Spleen (tissue), 11 donors: Measurements from ENCODE around the gene PALLD. TPM values are rescaled to one million over a fixed set of nuclear protein-coding genes. Genes with fewer than 3 reads are reported as not detected.
"Not testable (repeated sequence)": the region's sequence is repeated elsewhere in the genome, so short reads cannot be mapped to it uniquely, and the experiment has no call there.

ENCODE experiments used
- DNase-seq: peaks from one replicate; pipeline ENCODE4 v3.0.0-alpha.2; 2020
- H3K27ac ChIP-seq, 8 donors: fragments of 200-600 bp; sonication (generic) in 7 of 8; 1 replicate in 4 of 8; 2 replicates in 4 of 8; pipeline versions ENCODE4 v1.5.0 to v1.8.0; 2016 to 2021; ENCODE audit warnings: inconsistent platforms in 4 of 8, mild to moderate bottlenecking in 4 of 8, moderate library complexity in 1 of 8
- H3K27me3 ChIP-seq, 7 donors: fragments of 200-600 bp; sonication (generic) in 6 of 7; replicated peaks in 1 of 7; 1 replicate in 4 of 7; 2 replicates in 3 of 7; pipeline versions ENCODE4 v1.5.0 to v1.8.0; 2016 to 2021; ENCODE audit warnings: inconsistent platforms in 3 of 7, mild to moderate bottlenecking in 1 of 7
- H3K36me3 ChIP-seq, 6 donors: fragments of 200-600 bp; sonication (generic) in 5 of 6; 1 replicate in 4 of 6; 2 replicates in 2 of 6; pipeline versions ENCODE4 v1.5.0 to v1.8.0; 2016 to 2021; ENCODE audit warnings: inconsistent platforms in 2 of 6
- H3K4me1 ChIP-seq, 6 donors: fragments of 200-600 bp; sonication (generic) in 5 of 6; 1 replicate in 3 of 6; 2 replicates in 3 of 6; pipeline versions ENCODE4 v1.5.0 to v1.8.0; 2016 to 2021; ENCODE audit warnings: inconsistent platforms in 3 of 6
- H3K4me3 ChIP-seq, 8 donors: fragments of 200-600 bp; sonication (generic) in 7 of 8; 1 replicate in 4 of 8; 2 replicates in 4 of 8; pipeline versions ENCODE4 v1.5.0 to v1.8.0; 2016 to 2021; ENCODE audit warnings: inconsistent platforms in 4 of 8, mild to moderate bottlenecking in 4 of 8, moderate library complexity in 2 of 8
- H3K9me3 ChIP-seq, 8 donors: fragments of 200-600 bp; sonication (generic) in 7 of 8; 1 replicate in 4 of 8; 2 replicates in 4 of 8; pipeline versions ENCODE4 v1.5.0 to v1.8.0; 2016 to 2021; ENCODE audit warnings: inconsistent platforms in 4 of 8
- CTCF ChIP-seq, 11 experiments: fragments of 200-600 bp in 7 of 11; fragments of 450-650 bp in 4 of 11; sonication (generic) in 4 of 11; IDR thresholded peaks in 8 of 11; conservative IDR thresholded peaks in 3 of 11; 1 replicate in 7 of 11; 2 replicates in 4 of 11; pipeline versions ENCODE4 v1.4.0 to v1.8.0; 2016 to 2021; ENCODE audit warnings: antibody characterized with exemption in 11 of 11, inconsistent platforms in 4 of 11, mild to moderate bottlenecking in 1 of 11
- POLR2A ChIP-seq, 3 donors: fragments of 450-650 bp; IDR thresholded peaks; one replicate each; pipeline ENCODE4 v1.5.1; 2017; ENCODE audit warnings: antibody characterized with exemption in 3 of 3, mild to moderate bottlenecking in 1 of 3
- POLR2AphosphoS5 ChIP-seq, 3 donors: sonication (generic); formaldehyde crosslinking; IDR thresholded peaks; one replicate each; pipeline ENCODE4 v1.5.1; 2017; ENCODE audit warnings: antibody characterized with exemption in 3 of 3
- WGBS, 5 donors: extraction: QIAGEN DNeasy Blood & Tissue Kit in 3 of 5; methylation state at CpG; one replicate each; pipeline versions ENCODE4 v1.1.5 to v1.1.7; 2013 to 2018; 5-methylcytosine and 5-hydroxymethylcytosine counted together
- intact Hi-C: fragments of 100-400 bp; cut with DNase I; formaldehyde crosslinking; loops from one replicate; pipeline ENCODE4 v1.15.0; 2023; ENCODE audit warnings: low total_unique reads
- polyA plus RNA-seq, 3 donors: library from polyadenylated mRNA; stranded (reverse); fragments of 200-250 nt; gene quantifications; one replicate each; pipeline ENCODE4 v1.2.1, GENCODE V29; 2013
- total RNA-seq, 7 donors: library from RNA; depleted of rRNA in 3 of 7; stranded (reverse); fragments of >200 nt in 3 of 7; fragmentation: NEBNext Ultra II Directional in 4 of 7; extraction: Animal tissue kit (Norgen Biotek cat#: 25700) in 4 of 7; gene quantifications; one replicate each; pipeline versions ENCODE4 v1.1.0 to v1.2.1, GENCODE V29; 2016 to 2021
- donor health status: healthy with polysubstance abuse.
- donor health status: DM: no; HTN: no; CAD: no; lungs with moderate emphysema.
- donor health status: DM: no; HTN: no; CAD: no.
- donor health status: Bipolar disorder and iron deficiency.
- donor health status: healthy.
- donor health status: DM: no; HTN: no; CAD: no.
- donor health status: DM: yes; HTN: yes; CAD: no.

Gene PALLD
- total and polyA plus RNA-seq, 10 donors: 24.3 to 228 (median 142) TPM

GRCh38 chr4:168803052-168803451 lies 306.2 kb downstream of the PALLD start:
- H3K4me1 ChIP-seq: peaks cover 0 to 17% (median under 1%) of the 10 kb centered on the region in 6 donors

GRCh38 chr4:168803732-168804131 lies 306.9 kb downstream of the PALLD start:
- 75 to 93% (median 86%) methylated on average over 4 of the region's 4 CpGs for WGBS, 5 donors
- no peaks in the 10 kb centered on the region for H3K36me3 ChIP-seq
- H3K27ac ChIP-seq: peak overlapping the region in 3 of 8 donors; percentile 16 to 34 (median 25)
- H3K27me3 ChIP-seq: no peaks in the 10 kb centered on the region
- H3K4me1 ChIP-seq: peaks cover 0 to 13% (median 0%) of the 10 kb centered on the region in 6 donors
- TF ChIP-seq CTCF (IDR thresholded peaks at IDR 0.05 in 8 of 11, conservative IDR thresholded peaks at IDR 0.05 in 3 of 11) (no peak), POLR2AphosphoS5 (IDR thresholded peaks at IDR 0.05) (no peak), POLR2A (IDR thresholded peaks at IDR 0.05) (no peak)
- no peak for DNase-seq
- intact Hi-C loops: no loop called here
- peaks cover 0 to 4% (median 0%) of the 10 kb centered on the region in 8 donors for H3K9me3 ChIP-seq
- no peak overlapping the region for H3K4me3 ChIP-seq

More at GRCh38 chr4:168803052-168803451, 306.2 kb downstream of the PALLD start:
- 32 to 51% (median 38%) methylated on average over 5 of the region's 5 CpGs for WGBS, 5 donors
- H3K36me3 ChIP-seq, DNase-seq, H3K4me3 ChIP-seq, H3K27me3 ChIP-seq, intact Hi-C loops, H3K9me3 ChIP-seq: not testable (repeated sequence)
- peak in 1 of 3 donors; percentile 25 for TF ChIP-seq POLR2AphosphoS5 (IDR thresholded peaks at IDR 0.05)
- H3K27ac ChIP-seq: peak overlapping the region in 3 of 8 donors; percentile 16 to 34 (median 25)

GRCh38 chr4:168804146-168804545 lies 307.3 kb downstream of the PALLD start:
- no peak for DNase-seq
- Histone ChIP-seq H3K4me1 (peaks cover 0 to 13% (median 0%) of the 10 kb centered on the region in 6 donors), H3K36me3 (no peaks in the 10 kb centered on the region), H3K27me3 (no peaks in the 10 kb centered on the region), H3K27ac (peak overlapping the region in 3 of 8 donors; percentile 16 to 34 (median 25)), H3K4me3 (no peak overlapping the region), H3K9me3 (peaks cover 0 to 4% (median 0%) of the 10 kb centered on the region in 8 donors)
- 74 to 81% (median 79%) methylated on average over 3 of the region's 3 CpGs for WGBS, 5 donors
- TF ChIP-seq POLR2A (IDR thresholded peaks at IDR 0.05) (no peak), CTCF (IDR thresholded peaks at IDR 0.05 in 8 of 11, conservative IDR thresholded peaks at IDR 0.05 in 3 of 11) (no peak), POLR2AphosphoS5 (IDR thresholded peaks at IDR 0.05) (no peak)
- intact Hi-C loops: no loop called here

GRCh38 chr4:168805341-168805740 lies 308.5 kb downstream of the PALLD start:
- TF ChIP-seq POLR2AphosphoS5 (IDR thresholded peaks at IDR 0.05) (no peak), POLR2A (IDR thresholded peaks at IDR 0.05) (no peak), CTCF (IDR thresholded peaks at IDR 0.05 in 8 of 11, conservative IDR thresholded peaks at IDR 0.05 in 3 of 11) (no peak)
- no peaks in the 10 kb centered on the region for H3K36me3 ChIP-seq
- no peak for DNase-seq
- peaks cover 0 to 4% (median 0%) of the 10 kb centered on the region in 8 donors for H3K9me3 ChIP-seq
- intact Hi-C loops: no loop called here
- H3K4me1 ChIP-seq: peaks cover 0 to 13% (median 0%) of the 10 kb centered on the region in 6 donors
- no peaks in the 10 kb centered on the region for H3K27me3 ChIP-seq
- H3K4me3 ChIP-seq: no peak overlapping the region
- WGBS, 5 donors: 76 to 86% (median 78%) methylated on average over 5 of the region's 5 CpGs
- peak overlapping the region in 4 of 8 donors; percentile 6 to 36 (median 25) for H3K27ac ChIP-seq

GRCh38 chr4:168806247-168806646 lies 309.4 kb downstream of the PALLD start:
- H3K4me3 ChIP-seq, H3K9me3 ChIP-seq, DNase-seq, intact Hi-C loops, H3K27ac ChIP-seq, H3K36me3 ChIP-seq, H3K27me3 ChIP-seq: not testable (repeated sequence)
- 57 to 75% (median 67%) methylated on average over 4 of the region's 4 CpGs for WGBS, 5 donors
- peaks cover 0 to 13% (median 0%) of the 10 kb centered on the region in 6 donors for H3K4me1 ChIP-seq
